GM10248 (cell line): ENCODE measurements around the gene WDR47.
"Not testable (repeated sequence)": the region's sequence is repeated elsewhere in the genome, so short reads cannot be mapped to it uniquely, and the experiment has no call there.

Experiments used
- CTCF ChIA-PET: fragments of 300-600 bp; sonication (Branson Sonifier 250); formaldehyde crosslinking; extraction: SDS; loops from one replicate; lab custom pipeline; 2021; ENCODE audit warnings: antibody characterized with exemption; lab: Yijun Ruan, JAX
- POLR2A ChIA-PET: fragments of 350-650 bp; sonication (Branson Sonifier 250); formaldehyde crosslinking; extraction: SDS; loops from one replicate; lab custom pipeline; 2020; ENCODE audit warnings: antibody characterized with exemption; lab: Yijun Ruan, JAX
- DNase-seq: peaks from one replicate; pipeline ENCODE4 v3.0.0; 2012; ENCODE audit errors: extremely low spot score
- CTCF ChIP-seq: IDR thresholded peaks from 2 replicates; pipeline ENCODE4 v1.5.1; 2012; ENCODE audit warnings: mild to moderate bottlenecking, low read depth; ENCODE audit errors: extremely low read depth, missing control alignments, control extremely low read depth

WDR47 gene

GRCh38 chr1:108951242-108951641, 90.7 kb downstream of the WDR47 start:
- ChIA-PET CTCF (interaction anchor here (1.6 kb wide), 1 partner anchor 54 kb away, joined by 5 read pairs; no protein-coding TSS in a partner anchor), POLR2A (no interaction called here)
- no peak for DNase-seq
- no peak for TF ChIP-seq CTCF

GRCh38 chr1:108949044-108949443, 92.9 kb downstream of the WDR47 start:
- CTCF ChIA-PET: interaction anchor here (1.3 to 2.9 kb wide), 3 partner anchors 9 to 17 kb away, joined by 3 to 12 read pairs (median 3); no protein-coding TSS in a partner anchor
- TF ChIP-seq CTCF: no peak
- POLR2A ChIA-PET: no interaction called here
- DNase-seq: no peak

DNA sequence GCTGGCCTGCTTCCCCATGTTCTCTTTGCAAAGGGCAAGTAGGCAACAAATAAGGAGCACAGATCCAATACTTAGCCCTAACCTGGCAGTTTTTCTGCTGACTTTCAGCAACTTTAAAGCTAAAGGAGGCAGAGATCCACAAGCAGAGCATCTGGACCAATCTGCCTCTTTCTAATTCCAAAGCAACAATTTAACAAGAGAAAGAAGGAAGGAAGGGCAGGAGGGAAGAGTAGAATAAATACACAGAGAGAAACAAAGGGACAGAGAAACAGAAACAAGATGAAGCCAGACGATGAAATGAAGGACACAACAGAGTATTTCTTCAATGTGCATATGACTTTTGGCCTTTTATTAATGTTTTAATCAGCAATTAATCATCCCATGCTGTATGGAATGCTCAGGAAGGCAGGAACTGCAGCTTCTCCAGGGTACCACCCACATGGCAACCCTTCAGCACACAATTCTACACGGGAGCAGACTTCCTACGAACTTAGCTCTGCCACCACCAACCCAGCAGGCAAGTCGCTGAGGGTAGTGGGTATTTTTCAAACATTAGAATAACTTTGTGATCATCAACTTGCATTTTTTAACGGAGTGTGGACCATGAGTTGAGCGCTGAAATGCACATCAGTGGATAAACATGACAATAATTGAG, 93.9 kb downstream of the WDR47 start:
- POLR2A ChIA-PET: no interaction called here
- DNase-seq: no peak
- no peak for TF ChIP-seq CTCF
- CTCF ChIA-PET: interaction anchor here (0.9 to 2.9 kb wide), 4 partner anchors 14 to 119 kb away, joined by 3 to 12 read pairs (median 4); no protein-coding TSS in a partner anchor

- no peak for DNase-seq
- TF ChIP-seq CTCF: no peak
- POLR2A ChIA-PET: no interaction called here
- CTCF ChIA-PET: no interaction called here
Observed at GRCh38 chr1:108936170-108936569, 105.7 kb downstream of the WDR47 start.

DNA sequence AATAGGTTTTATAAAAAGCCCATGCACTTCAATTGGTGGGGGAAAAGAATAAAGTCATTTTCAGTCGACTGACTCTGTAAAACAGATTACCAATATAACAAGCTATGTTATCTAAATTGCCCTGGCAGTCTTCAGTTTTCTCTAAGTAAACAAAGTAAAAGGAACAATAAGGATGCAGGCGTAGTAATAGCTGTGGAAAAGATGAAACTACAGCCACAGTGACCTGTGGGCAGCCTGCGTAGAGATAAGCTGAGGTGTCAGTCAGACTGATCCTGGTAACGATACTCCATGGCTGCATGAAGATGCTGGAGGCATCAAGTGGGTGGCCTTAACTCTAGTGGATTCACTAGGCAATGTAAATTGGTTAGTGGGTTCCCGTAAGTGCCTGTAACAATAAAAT, 108.0 kb downstream of the WDR47 start:
- CTCF ChIA-PET: interaction anchor here (0.6 to 1.3 kb wide), 3 partner anchors 10 to 36 kb away, joined by 3 to 4 read pairs (median 3); no protein-coding TSS in a partner anchor
- TF ChIP-seq CTCF: no peak
- DNase-seq: no peak
- POLR2A ChIA-PET: no interaction called here

DNA sequence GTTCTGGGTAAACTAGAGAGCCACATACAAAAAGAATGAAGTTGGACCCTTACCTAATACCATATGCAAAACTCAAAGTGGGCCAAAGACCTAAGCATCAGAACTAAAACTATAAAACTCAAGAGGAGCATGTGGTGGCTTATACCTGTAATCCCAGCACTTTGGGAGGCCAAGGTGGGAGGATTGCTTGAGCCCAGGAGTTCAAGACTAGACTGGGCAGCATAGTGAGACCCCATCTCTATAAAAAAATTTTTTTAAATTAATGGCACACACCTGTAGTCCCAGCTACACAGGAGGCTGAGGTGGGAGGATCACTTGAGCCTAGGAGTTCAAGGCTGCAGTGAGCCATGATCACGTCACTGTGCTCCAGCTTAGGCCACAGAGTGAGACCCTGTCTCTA, 114.3 kb downstream of the WDR47 start:
- POLR2A ChIA-PET, DNase-seq: not testable (repeated sequence)
- CTCF ChIA-PET: interaction anchor here (1.1 kb wide), 1 partner anchor 100 kb away, joined by 4 read pairs; no protein-coding TSS in a partner anchor

DNA sequence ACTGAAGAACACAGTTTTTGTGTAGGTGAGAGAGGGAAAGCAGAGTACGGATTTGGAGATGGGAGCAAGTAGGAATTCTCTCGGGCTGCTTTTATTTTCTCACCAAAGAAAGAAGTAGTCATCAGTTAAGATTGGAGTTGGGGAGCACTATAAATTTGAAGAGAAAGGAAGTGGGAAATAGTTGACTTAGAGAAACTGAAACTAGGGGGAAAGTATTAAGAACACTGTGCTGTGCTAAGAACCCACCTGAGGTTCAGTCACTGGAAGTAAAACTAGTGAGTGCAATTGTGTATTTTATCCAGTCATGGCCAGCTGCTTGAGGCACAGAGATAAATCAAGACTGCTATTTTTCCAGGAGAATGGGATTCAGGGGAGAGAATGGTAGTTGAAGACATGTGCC, 116.0 kb downstream of the WDR47 start:
- CTCF ChIA-PET: interaction anchor here (1.4 kb wide), 1 partner anchor 13 kb away, joined by 4 read pairs; no protein-coding TSS in a partner anchor
- POLR2A ChIA-PET: no interaction called here
- TF ChIP-seq CTCF: no peak
- DNase-seq: peak; percentile 15
